GM19025 (cell line): ENCODE results near the gene HAP1.
"Not testable (repeated sequence)": the region's sequence is repeated elsewhere in the genome, so short reads cannot be mapped to it uniquely, and the experiment has no call there.

Experiments
- ATAC-seq: cut with Tn5 transposase; IDR thresholded peaks from one replicate; pipeline ENCODE4 v1.9.1; 2021; ENCODE audit warnings: mild to moderate bottlenecking, low read depth, moderate library complexity; ENCODE audit not compliant: unreplicated experiment

Gene HAP1

GRCh38 chr17:41733348-41734138 lies 900 bp downstream of the HAP1 start:
- ATAC-seq = no peak

DNA sequence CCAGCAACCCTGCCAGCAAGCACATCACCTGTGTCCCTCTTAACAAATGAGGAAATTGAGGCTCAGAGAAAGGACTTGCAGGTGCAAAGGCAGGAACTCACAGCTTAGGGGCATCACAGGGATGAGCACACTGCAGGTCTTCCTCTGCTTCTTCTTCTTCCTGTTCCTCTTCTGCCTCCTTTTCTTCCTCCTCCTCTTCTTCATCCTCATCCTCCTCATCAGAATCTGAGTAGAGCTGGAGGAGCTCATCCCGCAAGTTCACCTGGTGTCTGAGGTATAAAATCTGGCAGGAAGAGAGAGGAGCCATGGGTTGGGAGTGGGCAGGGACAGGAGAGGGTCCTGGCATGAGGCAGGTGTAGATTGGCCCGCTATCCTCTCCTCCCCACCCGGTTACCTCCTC lies 2.6 kb downstream of the HAP1 start:
- no peak for ATAC-seq

- no peak for ATAC-seq
These were observed 4.0 kb downstream of the HAP1 start for GRCh38 chr17:41730479-41730878.

GRCh38 chr17:41728056-41728455 lies 6.4 kb downstream of the HAP1 start:
- no peak for ATAC-seq

DNA sequence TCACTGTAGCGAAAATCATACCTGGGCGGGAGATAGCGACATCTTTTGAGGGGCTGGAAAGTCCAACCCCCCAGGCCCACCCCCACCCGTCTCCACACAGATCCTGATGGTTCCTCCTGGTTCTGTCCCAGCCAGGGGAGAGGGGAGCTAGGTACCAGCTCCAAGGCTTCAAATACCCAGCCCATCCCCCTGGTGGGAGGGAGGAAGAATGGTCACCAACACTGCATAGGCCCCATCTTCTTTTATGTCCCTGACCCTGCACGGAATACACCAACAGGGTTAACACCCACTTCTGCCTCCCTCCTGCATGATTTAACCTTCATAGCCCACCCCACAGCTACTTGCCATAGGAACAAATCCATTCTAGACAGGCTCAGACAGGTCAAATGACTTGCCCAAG lies 9.3 kb downstream of the HAP1 start:
- no peak for ATAC-seq

DNA sequence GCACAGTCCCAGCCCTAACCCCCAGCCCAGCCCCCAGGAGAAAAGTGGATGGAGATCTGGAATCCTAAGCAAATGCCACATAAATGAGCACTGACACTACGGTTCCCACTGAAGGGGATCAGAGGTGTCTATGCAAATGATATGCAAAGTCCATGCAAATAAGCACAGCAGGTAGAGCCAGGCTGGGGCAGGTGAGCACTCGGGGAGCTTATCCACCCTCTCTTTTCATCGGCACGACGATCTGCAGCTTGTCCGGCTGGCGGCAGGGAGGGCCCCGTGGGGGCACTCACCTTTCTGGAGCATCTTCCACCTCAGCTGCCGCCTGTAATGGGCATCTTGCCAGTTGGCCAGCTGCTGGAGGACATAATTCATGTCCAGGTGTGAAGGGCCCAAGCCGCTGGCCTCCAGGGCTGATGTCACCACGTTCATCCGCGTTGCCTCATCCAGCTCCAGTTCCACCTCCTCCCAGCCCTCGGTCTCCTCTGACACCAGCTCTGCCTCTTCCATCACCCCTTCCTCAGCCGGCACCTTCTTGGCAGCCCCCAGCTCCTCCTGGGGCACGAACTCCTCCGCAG lies 9.9 kb downstream of the HAP1 start:
- ATAC-seq = no peak

DNA sequence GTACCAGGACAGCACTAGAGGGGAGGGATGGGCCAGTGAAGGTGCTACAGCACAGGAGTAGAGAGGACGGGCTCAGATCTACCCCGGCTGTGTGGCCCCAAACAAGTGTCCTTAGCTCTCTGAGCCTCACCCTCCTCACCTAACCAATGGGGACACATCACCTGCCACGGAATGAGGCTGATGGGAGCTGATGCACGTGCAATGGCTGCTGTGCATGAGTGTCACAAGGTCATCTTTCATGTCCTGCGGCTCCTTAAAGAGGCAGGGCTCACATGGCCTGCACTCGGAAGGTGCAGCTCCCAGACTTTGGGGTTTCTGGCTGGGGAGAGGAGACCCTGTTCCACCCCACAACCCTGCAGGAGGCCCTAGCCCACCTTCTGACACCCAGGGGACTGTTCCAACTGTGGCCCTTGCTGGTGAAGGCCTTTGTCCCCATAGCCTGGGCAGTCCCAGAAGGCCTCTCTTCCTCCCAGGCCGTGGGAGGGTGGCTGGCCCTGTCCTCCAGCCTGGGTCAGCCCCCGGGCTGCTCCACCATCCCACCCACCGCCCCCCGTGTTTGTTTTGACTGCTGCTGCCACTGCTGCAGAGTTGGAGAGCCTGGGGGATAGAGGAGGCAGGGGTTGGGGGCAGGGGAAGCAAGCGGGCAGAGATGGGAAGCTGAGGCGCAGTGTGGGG lies 10.5 kb downstream of the HAP1 start:
- no peak for ATAC-seq

- no peak for ATAC-seq
These were observed 12.2 kb downstream of the HAP1 start for GRCh38 chr17:41722231-41722630.

DNA sequence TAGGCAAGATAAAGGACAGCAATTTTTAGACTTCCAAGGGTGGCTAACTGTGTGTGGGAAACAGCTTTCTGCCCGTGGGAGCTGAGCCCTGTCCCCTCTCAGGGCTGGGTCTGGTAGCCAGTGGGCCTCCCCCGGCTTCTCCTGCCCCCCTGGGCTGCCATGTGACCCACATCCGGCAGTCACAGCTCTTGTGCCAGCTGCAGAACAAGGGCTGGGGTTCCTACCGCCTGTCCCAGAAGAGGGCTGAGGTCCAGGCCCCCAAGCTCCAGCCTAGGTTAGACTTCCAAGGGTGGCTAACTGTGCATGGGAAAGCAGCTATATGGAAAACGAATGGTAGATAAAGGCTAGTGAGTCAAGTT lies 16.2 kb downstream of the HAP1 start:
- ATAC-seq = no peak

GRCh38 chr17:41717408-41718286 lies 16.8 kb downstream of the HAP1 start:
- no peak for ATAC-seq

DNA sequence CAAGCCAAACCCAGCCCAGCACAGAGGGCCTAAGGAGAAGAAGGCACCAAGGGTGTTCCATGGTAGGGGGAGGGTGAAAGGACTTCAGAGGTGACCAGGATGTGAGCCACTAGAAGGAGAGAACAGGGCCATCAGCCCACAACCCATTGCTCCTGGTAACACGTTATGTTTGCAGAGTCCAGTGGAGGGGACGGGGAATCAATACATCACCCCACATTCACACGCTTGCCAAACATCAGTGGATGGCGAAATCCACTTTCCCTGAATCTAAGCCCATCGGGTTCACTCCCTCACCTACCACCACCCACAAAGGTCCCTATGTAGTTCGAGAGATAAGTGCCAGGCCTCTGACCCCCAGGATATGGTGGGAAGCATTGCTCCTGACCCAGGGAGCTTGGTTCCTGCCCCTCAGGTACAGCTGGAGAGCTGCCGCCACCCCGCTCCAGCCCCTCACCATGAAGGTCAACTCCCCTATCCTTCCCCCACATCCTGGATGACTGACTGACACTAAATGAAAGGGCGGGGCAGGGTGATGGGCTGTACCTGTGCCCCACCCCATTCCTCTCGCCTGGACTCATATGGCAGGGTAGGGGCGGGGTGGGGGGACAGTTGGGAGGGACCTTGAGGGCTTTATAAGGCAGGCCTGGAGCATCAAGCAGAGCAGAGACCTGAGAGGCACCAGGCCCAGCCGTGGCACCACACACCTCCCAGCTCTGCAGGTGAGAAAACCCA lies 22.6 kb downstream of the HAP1 start, which contains the start of gene GAST:
Gene GAST, plus strand, starts transcription at position 663 of the 732 bp plus-strand sequence. CDS start 3,106 bp downstream, outside the sequence.
- no peak for ATAC-seq

- no peak for ATAC-seq
These were observed 23.9 kb downstream of the HAP1 start for GRCh38 chr17:41710472-41711090.

GRCh38 chr17:41707803-41708669 lies 26.4 kb downstream of the HAP1 start:
- no peak for ATAC-seq

DNA sequence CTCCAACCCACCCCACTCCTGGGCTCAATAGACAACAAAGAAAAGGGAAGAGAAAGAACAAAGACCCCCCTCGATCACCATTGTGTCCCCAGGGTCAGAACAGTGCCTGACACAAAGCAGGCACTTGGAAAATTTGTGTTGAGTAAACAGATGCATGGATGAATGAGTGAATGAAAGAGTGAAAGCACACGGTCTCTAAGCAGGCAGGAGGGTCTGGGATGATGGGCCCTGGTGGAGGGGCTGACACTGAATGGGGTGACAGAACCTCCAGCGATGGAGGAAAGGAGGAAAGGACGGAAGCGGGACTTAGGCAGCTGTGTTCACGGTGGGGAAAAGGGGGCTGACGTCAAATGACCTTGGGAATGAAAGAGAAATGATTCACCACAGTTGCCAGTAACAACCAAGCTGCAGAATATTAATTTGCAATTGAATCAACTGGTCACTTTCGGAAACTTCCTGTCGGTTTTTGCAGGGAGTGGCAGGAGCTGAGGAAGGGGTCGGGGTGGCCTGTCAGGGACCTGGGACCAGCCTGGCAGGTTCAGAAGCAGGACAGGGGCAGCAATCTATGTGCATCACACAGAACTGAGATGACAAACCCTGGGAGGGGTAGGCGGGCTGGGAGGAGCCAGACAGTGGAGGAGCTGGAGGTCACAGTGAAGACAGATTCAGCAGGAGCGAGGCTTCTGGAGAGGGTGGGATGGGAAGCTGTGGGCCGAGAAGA lies 29.0 kb downstream of the HAP1 start:
- no peak for ATAC-seq

DNA sequence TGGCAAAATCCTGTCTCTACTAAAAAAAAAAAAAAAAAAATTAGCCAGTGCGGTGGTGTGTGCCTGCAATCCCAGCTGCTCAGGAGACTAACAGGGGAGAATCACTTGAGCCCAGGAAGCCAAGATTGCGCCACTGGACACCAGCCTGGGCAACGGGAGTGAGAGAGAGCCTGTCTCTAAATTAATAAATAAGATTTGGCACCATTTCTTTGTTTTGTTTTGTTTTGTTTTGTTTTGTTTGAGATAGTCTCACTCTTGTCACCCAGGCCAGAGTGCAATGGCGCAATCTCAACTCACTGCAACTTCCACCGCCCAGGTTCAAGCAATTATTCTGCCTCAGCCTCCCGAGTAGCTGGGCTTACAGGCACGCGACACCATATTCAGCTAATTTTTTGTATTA lies 31.7 kb downstream of the HAP1 start:
- ATAC-seq = no peak

- ATAC-seq = not testable (repeated sequence)
These were observed 33.6 kb downstream of the HAP1 start for GRCh38 chr17:41700843-41701242.

GRCh38 chr17:41697122-41697962 lies 37.1 kb downstream of the HAP1 start:
- ATAC-seq = no peak
